Measurements from ENCODE around the gene CEP112.

GRCh38 chr17:65618516-65618915 is 573.4 kb downstream of the CEP112 start:
- TF ChIP-seq CTCF (IDR thresholded peaks at IDR 0.05) (no peak), OVOL2 (CRISPR knock-in tag; IDR thresholded peaks at IDR 0.05; ENCODE audit: borderline replicate concordance) (no peak), ZNF317 (CRISPR knock-in tag; IDR thresholded peaks at IDR 0.05; ENCODE audit: borderline replicate concordance, low read depth) (no peak)

Data from WTC11 (cell line).